A549 treated with RU486 at 1 μM for 4 hours (cell line): ENCODE results near the gene OXCT1. TPM values are rescaled to one million over a fixed set of nuclear protein-coding genes. Genes with fewer than 3 reads are reported as not detected.

ENCODE experiments used
- total RNA-seq: library from RNA; stranded (reverse); fragments of 200-300 nt; extraction: Qiagen RNA extraction; gene quantifications from 5 replicates; pipeline ENCODE4 v1.2.3, GENCODE V29; 2022; ENCODE audit warnings: low read depth

The OXCT1 gene
- total RNA-seq, result 2.2 to 3.9 TPM (median 2.7 TPM) in 5 replicates

DNA sequence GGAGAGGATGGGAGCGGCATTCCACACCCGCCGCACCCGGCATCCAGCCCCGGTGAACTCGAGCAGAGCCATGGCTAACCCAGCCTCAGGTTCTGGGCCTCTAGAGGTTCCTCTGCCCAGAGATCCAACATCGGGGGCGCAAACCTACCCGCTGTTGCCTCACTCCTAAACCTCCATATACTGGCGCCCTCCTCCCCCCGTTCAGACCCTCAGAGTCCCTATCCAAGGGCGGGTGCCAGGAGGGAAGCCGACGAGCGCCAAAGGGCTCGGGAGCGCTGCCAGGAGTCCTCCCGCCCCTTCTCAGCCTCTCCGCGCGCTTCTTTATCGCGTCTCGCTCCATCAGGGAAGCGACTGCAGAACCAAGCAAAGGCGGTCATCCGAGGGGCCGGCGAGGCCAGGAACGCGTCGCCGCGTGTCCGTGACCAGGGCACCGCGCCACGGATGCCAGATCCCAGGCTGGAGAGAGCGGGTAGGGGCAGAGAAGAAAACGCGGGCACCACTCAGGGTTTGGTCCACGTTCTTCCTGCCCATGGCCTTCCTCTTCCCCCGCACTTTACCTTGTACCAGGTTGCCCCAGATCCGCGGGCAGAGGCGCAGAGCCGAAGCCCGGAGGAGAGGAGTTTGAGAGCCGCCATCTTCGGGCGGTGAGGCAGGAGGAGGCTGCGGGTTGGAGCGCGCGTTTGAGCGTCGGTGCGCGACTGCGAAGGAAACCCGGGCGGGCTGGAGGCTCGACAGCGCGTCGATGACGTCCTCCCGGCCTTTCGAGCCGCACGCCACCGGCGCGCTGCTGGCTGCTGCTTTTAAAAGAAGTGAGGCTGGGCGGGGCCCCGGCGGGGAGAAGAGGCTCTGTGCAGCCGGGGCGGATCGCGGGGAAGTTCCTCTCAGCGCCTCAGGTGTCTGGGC lies at the start of gene OXCT1:
TSS of gene OXCT1 (minus strand) at position 702 of the 903 bp plus-strand sequence. CDS start at position 635, 67 bp downstream.

DNA sequence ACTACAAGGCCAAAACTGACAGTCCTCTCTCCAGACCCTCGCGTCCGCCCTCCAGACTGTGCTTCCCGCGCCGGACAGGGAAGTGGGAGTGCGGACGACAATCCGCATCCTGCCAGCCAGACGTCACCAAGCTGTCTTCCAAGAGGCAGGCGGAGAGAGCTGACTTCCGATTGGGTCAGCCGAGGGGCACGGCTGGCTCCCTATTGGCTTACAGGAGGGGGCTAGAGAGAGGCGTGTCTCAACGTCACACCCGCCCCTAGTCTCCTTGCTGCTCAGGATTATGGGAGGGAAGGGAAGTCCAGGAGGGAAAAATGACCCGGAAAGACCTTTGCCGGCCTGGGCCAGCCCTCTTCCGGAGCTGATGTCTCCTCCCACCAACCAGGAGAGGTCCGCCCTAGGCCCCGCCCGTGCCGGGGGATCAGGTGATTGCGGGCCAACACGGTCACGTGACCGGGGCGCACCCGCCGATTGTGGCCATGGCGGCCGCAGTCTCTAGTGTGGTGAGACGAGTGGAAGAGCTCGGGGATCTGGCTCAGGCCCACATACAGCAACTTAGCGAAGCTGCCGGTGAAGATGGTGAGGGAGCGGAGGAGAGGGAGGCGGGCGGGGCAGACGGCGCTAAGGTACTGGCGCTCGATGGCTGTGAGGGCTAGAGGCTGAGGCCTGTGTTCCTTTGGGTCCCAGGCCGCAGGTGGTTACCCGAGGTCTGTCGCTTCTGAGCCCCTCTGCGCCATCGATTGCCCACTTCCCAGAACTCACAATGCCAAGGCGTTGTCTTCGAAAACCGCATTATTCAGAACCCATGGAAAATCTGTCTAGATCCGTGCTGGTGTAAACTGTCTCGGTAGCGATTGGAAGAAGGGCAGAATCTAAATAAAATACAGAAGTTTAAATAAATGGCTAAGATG lies 33.9 kb upstream of the OXCT1 start, which contains the start of gene RIMOC1:
TSS of gene RIMOC1 (plus strand) at position 453 of the 908 bp plus-strand sequence. CDS start at position 477, 24 bp downstream.

Other genes with a start within 250 kb of the OXCT1 start
- 3.7 to 11.5 TPM (median 11.0 TPM) in 5 replicates for gene RIMOC1, start 33.9 kb upstream of the OXCT1 start, total RNA-seq
- 2.6 to 8.6 TPM (median 7.0 TPM) in 5 replicates for gene FBXO4, start 54.9 kb upstream of the OXCT1 start, total RNA-seq